ENCODE data around the gene IL17RD.

Gene IL17RD

DNA sequence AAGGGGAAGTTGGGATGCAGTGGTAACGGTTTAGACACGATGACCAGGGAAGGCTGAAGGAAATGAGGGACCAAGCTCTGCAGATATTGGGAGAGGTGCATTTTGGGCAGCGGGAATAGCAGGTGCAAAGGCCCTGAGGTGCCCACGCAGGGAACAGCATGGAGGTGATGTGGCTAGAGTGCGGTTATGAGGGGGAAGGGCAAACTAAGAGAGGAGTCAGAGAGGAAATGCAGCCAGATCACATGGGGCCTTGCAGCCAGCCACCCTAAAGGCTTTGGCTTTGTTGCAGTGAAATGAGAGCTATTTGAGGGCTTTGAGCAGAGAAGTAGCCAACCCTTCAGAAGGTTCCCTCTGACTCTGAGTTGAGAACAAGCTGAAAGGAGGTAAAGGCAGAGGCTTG, 102.1 kb downstream of the IL17RD start:
- DNase-seq = no peak

DNA sequence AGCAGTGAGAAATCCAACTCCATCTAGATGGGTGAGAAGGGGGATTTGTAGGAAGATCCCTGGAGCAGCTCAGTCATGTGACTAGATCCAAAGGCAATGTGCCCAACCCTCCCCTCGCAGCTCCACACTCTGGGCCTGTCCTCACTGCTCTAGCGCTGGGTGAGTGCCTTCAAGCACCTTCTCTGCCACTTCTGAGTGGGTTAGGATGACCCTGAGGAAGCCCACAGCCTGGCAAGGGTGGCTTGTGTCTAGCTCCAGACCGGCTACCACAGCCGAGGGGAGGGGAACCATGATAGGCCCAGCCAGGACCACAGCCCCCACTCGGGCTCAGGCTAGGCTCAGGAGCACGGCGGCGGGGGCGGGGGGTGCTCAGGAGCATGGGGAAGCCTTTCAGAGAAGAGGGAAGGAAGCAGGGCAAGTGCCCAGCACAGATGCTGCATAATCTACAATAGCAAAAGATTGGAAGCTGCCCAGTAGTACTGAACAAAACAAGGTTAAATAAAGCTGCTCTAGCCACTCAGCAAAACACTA, 103.0 kb downstream of the IL17RD start:
- DNase-seq = no peak

DNA sequence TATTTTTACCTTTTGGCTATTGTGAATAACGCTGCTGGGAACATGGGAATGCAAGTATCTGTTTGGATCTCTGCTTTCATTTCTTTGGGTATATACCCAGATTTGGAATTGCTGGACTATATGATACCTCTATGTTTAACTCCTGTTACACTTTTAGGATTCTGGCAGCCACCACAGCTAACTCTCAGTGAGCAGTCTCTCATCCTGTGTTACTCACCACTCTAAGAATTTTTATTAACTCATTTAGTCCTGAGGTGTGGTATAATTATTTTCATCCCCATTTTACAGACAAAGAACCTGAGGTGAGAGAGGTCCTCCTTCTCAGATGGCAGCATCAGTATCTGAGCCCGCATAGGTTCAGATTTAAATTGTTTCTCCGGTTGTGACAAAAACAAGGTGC, 103.6 kb downstream of the IL17RD start:
- DNase-seq = no peak

DNA sequence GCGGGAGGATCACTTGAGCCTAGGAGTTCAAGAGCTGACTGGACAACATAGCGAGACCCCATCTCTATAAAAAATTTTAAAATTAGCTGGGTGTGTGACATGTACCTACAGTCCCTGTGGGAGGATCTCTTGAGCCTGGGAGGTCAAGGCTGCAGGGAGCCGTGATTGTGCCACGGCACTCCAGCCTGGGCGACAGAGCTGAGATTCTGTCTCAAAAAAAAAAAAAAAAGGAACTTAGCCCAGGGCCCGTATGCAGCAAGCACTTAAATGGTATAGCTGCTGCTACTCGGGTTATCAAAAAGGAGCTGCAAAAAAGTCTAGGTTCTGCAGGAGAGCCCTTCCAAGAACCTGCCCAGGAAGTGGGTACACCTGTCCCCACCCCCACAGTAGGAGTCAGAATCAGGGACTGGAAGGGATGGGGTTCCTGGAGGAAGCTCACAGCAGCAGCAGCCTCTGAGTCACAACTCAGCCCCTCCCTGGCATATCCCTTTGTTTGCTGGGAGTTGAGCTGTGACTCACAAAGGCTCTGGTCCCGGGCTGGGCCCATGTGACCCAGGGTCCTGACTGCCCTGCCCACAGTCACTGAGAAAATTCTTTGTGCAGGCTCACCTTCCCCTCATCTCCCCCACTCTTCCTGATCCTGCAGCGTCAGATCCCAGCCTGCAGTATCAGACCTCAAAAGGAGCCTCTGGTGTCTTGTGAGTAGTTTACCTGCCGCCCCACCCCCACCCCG, 104.9 kb downstream of the IL17RD start, which contains the start of gene SPATA12:
TSS of gene SPATA12 (plus strand) at position 576 of the 733 bp plus-strand sequence. CDS start 13,031 bp downstream, outside the sequence.
- DNase-seq = no peak

DNA sequence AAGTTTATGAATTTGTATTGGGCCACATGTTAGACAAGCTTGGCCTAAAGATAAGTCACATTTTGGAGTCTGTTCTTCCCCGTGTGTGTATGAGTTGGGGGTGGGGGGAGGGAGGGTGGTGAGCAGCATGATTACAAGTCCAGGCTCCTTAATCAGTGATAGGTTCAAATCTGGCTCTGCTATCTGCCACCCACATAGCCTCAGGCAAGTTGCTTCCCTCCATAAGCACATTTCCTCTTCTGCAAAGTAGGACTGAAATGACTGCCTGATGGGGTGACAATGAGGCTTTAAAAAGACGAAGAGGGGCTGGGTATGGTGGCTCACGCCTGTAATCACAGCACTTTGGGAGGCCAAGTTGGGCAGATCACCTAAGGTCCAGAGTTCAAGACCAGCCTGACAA, 105.7 kb downstream of the IL17RD start:
- DNase-seq = no peak

DNA sequence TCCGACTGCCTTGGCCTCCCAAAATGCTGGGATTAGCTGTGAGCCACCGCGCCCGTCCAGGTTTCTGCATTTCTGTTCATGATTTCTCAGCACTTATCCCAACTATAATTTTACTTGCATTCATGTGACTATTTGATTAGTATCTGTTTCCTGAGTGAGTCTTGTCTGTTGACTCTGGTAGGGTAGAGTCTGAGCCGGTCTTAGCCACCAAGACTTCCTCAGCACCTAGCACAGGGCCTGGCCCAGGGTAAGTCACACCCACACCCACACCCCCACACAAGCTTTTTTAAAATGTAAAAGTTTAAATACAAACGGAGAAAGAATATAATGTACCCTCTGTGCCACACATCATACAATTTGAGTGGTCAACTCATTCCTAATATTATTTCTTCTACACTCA, 107.8 kb downstream of the IL17RD start:
- DNase-seq = no peak

DNA sequence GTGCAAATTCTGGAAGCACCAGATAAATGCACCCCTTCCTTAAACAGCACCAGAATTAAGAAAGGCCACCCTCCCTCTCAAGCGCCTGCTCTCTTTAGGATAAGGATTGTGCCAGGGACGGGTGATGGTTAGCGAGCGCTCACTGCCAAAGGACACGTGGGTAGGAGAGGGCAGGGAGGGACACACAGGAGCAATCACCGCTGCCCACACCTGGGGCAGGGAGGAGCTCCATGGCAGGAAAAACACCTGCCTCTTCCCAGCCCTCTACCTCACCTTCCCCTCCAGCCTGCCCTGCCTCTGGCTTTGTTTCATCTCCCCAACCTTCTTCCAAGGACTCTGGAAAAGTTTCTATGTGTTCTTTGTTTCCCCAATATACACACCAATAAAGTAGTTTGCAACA, 112.0 kb downstream of the IL17RD start:
- no peak for DNase-seq

DNA sequence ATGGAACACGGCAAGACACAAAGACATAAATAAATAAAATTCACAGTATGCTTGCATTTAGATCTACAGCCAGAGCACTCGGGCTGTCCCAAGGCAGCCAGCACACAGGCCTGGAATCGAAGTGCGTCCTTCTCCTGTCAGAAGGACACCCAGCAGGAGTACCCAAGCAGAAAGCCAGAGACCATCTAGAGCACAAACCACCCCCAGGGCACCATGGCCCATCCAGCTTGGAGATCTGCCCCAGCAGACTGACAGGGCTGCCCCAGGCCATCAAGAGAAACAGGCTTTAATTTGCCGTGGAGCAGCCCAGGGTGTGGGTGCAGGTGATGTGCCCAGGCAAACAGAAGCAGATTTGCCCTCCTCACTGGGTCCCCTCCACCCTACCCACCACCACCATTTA, 112.5 kb downstream of the IL17RD start:
- no peak for DNase-seq

DNA sequence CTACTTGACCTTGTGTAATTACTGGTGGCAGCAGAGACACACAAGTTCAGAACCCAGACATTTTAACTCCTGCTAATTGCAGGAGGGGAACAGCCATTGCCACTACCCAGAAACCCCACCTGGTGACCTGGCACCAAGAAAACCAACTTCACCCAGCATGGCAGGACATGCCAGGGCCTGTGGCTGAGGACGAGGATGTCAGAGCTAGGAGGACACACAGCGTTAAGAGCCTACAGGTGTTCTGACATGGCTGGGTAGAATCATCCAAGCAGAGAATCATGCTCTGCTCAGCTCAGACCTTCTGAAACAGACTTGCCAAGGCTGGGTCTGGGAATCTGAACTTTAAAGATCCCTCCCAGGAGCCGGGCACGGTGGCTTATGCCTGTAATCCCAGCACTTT, 116.4 kb downstream of the IL17RD start:
- no peak for DNase-seq

DNA sequence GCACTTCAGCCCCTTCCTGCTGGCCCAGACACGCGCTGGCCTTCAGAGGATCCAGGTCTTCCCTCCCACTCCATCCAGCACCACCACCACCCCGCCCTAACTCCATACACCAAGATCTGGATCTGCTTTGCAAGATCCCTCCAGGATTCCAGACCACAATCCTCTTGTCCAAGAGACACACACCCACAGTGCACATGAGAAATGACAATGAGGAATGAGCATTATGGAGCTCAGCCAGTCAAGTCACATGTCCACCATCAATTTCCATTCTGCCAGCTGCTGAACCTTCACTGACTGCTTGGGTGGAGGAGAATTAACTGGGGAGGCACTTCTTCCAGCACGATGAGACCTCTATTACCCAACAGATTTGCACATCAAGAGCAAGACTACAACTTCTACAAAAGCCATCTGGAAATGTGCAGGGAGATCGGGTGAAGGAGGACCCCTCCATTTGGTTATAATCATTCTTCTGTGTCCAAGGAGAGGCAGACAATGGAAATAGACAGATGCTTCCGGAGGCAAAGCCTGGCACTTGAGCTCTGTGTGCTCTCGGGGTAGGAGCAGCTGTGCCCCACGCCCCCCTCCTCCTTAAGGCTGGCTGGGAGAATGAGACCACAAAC, 117.0 kb downstream of the IL17RD start:
- DNase-seq = no peak

DNA sequence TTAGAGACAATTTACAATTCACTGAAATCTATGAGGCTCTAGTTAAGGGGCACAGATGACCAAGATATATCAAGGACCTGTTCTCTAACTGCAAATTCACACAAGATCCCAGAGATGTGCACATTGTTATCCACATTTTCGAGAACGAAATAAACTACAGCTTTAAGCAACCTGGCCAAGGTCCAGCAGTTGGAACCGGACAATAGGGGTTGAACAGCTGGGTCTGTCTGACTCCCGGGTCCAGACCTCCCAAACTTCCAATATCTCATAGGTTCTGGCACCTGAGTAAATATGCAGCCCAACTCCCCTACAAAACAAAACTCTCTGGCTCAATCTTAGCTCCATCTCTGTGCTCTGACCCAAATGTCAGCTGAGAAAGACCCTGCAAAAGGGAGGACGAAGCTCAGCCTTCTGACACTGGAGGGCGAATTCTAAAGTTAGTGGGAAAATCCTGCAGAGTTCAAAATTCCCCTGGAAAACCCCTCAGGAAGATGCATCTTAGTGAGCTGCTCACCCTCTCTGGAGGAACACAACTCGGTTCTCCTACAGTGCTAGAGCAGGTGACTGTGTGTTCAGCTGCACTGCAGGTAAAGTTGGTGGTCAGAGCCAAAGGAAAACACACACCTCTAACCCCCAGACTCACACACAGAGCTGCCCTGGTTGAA, 118.9 kb downstream of the IL17RD start:
- DNase-seq = no peak

DNA sequence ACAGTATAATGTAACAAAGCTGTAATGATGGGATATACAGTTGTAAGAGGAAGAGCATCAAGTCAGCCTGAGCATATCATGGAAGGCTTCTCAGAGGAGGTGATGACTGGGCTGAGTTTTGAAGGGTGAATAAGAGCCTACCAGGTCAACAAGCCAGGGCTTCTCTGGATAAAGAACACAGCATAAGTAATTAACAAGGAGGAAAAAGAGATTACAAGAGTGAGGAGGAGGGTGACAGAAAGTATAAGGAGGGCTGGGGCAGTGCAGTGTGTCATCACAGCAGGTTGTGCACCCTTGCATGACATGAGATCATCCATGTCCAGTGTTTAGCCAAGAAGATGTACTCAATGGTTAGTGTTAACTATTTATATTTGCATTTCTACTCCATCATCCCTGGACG, 121.6 kb downstream of the IL17RD start:
- no peak for DNase-seq

DNA sequence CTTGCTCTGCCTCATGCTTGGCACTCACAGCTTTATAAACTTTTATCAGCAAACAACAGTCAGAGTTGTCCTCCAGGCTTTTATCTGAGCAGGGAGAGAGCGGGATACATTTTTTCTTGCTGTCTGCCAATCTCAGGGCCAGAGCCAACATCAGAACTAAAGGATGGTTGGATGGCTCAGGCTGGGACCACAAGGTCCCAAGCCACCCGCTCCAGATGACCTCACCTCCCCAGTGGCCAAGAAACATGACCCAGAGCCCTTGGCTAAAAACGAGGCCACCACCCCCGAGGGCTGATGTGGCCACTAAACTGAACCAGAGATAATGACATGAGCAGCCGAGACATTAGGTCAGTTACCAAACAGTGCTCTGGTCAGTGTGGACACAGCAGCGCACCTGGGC, 123.5 kb downstream of the IL17RD start:
- no peak for DNase-seq
